HEK293 (cell line): ENCODE data around the gene CKLF.

Experiments used
- CTCF ChIA-PET: fragments of 350-600 bp; formaldehyde crosslinking; extraction: SDS; loops from one replicate; lab custom pipeline; 2021; ENCODE audit warnings: antibody characterized with exemption; lab: Yijun Ruan, JAX
- POLR2A ChIA-PET: fragments of 300-600 bp; formaldehyde crosslinking; extraction: SDS; loops from one replicate; lab custom pipeline; 2020; ENCODE audit warnings: antibody characterized with exemption, inconsistent platforms; lab: Yijun Ruan, JAX
- H3K27ac ChIP-seq: fragments of 200-500 bp; sonication (Bioruptor generic); 2 replicates; pipeline ENCODE4 v1.5.1; 2014; ENCODE audit warnings: low read depth, low read length, control low read depth, inconsistent platforms; ENCODE audit errors: extremely low read depth
- H3K36me3 ChIP-seq, 2 experiments: fragments of 200-500 bp in 1 of 2; sonication (Bioruptor generic) in 1 of 2; 1 replicate in 1 of 2; 2 replicates in 1 of 2; pipeline ENCODE4 v1.5.1; 2014 to 2017; ENCODE audit warnings: inconsistent platforms in 2 of 2, low read length in 2 of 2; ENCODE audit not compliant: control insufficient read depth in 2 of 2, insufficient read depth in 1 of 2
- H3K4me1 ChIP-seq: fragments of 200-500 bp; sonication (Bioruptor generic); 2 replicates; pipeline ENCODE4 v1.5.1; 2014; ENCODE audit warnings: mild to moderate bottlenecking, low read length, inconsistent platforms; ENCODE audit not compliant: control insufficient read depth, insufficient read depth
- H3K4me3 ChIP-seq: 2 replicates; pipeline ENCODE4 v1.5.1; 2011; ENCODE audit warnings: low read depth, mild to moderate bottlenecking, control low read depth, low read length, moderate library complexity
- H3K9me3 ChIP-seq: fragments of 200-500 bp; sonication (Bioruptor generic); 2 replicates; pipeline ENCODE4 v1.5.1; 2014; ENCODE audit warnings: low read depth, low read length, inconsistent platforms; ENCODE audit not compliant: control insufficient read depth, insufficient read depth
- PRDM4 ChIP-seq: fragments of 450-650 bp; formaldehyde crosslinking; IDR thresholded peaks from 2 replicates; pipeline ENCODE4 v1.5.1; 2017; ENCODE audit warnings: missing biosample characterization, missing genetic modification characterization
- SCRT2 ChIP-seq: fragments of 450-650 bp; formaldehyde crosslinking; IDR thresholded peaks from 2 replicates; pipeline ENCODE4 v1.5.1; 2016; ENCODE audit warnings: missing biosample characterization, missing genetic modification characterization
- TRIM28 ChIP-seq: IDR thresholded peaks from 2 replicates; pipeline ENCODE4 v1.6.1; 2011; ENCODE audit warnings: low read length, control low read depth, borderline replicate concordance
- ZBTB7A ChIP-seq: fragments of 450-650 bp; formaldehyde crosslinking; IDR thresholded peaks from 2 replicates; pipeline ENCODE4 v1.5.1; 2016; ENCODE audit warnings: low read depth, missing biosample characterization, missing genetic modification characterization
- ZBTB8A ChIP-seq: fragments of 450-650 bp; formaldehyde crosslinking; IDR thresholded peaks from 2 replicates; pipeline ENCODE4 v1.5.1; 2016; ENCODE audit warnings: missing biosample characterization, missing genetic modification characterization
- ZFP37 ChIP-seq: fragments of 450-650 bp; formaldehyde crosslinking; IDR thresholded peaks from 2 replicates; pipeline ENCODE4 v1.5.1; 2016; ENCODE audit warnings: missing biosample characterization, missing genetic modification characterization
- ZIC2 ChIP-seq: fragments of 450-650 bp; formaldehyde crosslinking; IDR thresholded peaks from 2 replicates; pipeline ENCODE4 v1.5.1; 2016; ENCODE audit warnings: missing biosample characterization, missing genetic modification characterization
- ZNF473 ChIP-seq: fragments of 450-650 bp; formaldehyde crosslinking; IDR thresholded peaks from 2 replicates; pipeline ENCODE4 v1.5.1; 2017; ENCODE audit warnings: missing biosample characterization, missing genetic modification characterization
- ZNF600 ChIP-seq: fragments of 450-650 bp; formaldehyde crosslinking; IDR thresholded peaks from 2 replicates; pipeline ENCODE4 v1.5.1; 2016; ENCODE audit warnings: missing biosample characterization, missing genetic modification characterization
- ZNF639 ChIP-seq: fragments of 450-650 bp; formaldehyde crosslinking; IDR thresholded peaks from 2 replicates; pipeline ENCODE4 v1.5.1; 2016; ENCODE audit warnings: missing biosample characterization, missing genetic modification characterization
- ZNF768 ChIP-seq: fragments of 450-650 bp; formaldehyde crosslinking; IDR thresholded peaks from 2 replicates; pipeline ENCODE4 v1.5.1; 2018; ENCODE audit warnings: missing biosample characterization, mild to moderate bottlenecking, missing genetic modification characterization
- ZNF776 ChIP-seq: fragments of 450-650 bp; formaldehyde crosslinking; IDR thresholded peaks from 2 replicates; pipeline ENCODE4 v1.5.0; 2017; ENCODE audit warnings: missing biosample characterization, missing genetic modification characterization, borderline replicate concordance
- ZXDB ChIP-seq: fragments of 450-650 bp; formaldehyde crosslinking; IDR thresholded peaks from 2 replicates; pipeline ENCODE4 v1.5.1; 2016; ENCODE audit warnings: missing biosample characterization, missing genetic modification characterization
- TF ChIP-seq, protein P1 (sequence below): fragments of 450-650 bp; formaldehyde crosslinking; optimal IDR thresholded peaks from 2 replicates; pipeline ENCODE3; 2016; ENCODE audit warnings: missing biosample characterization, mild to moderate bottlenecking, missing genetic modification characterization

CKLF gene

DNA sequence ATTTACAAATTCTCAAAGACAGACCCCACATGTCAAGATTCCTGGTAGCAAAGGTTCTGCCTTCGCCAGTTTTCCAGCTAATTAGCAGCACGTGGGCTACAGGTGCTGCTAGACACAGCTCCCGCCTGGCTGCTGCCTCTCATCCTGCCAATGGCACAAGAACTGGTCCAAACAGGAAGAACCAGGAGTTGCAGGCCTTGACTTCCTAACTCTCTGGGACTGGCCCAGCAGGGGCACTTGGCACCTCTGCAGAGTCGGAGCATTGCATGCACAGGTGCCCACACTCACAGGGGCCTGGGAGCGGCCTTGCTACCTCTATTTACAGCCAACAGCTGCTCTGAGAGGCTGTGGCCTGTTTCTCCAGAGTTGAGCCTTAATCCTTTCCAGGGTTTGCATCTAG lies 42.1 kb upstream of the CKLF start:
- no peak for TF ChIP-seq TRIM28
- no peak for TF ChIP-seq ZNF473 (tag by site-specific recombination)
- no peak for TF ChIP-seq PRDM4
- H3K4me1 ChIP-seq: no peaks in the 10 kb centered on the region
- ChIA-PET POLR2A (no interaction called here), CTCF (interaction anchor here (0.9 to 1.5 kb wide), 4 partner anchors 41 to 906 kb away, joined by 3 to 6 read pairs (median 3); partner anchors contain the start of genes CKLF and ZDHHC1)
- peaks cover 0 to 20% of the 10 kb centered on the region in 2 experiments; a peak in 1 of 3 replicates for H3K36me3 ChIP-seq
- H3K4me3 ChIP-seq: no peak overlapping the region
- H3K9me3 ChIP-seq: no peaks in the 10 kb centered on the region
- H3K27ac ChIP-seq: no peak overlapping the region

GRCh38 chr16:66510711-66511601 lies 41.4 kb upstream of the CKLF start:
- no peaks in the 10 kb centered on the region for H3K9me3 ChIP-seq
- ChIA-PET CTCF (interaction anchor here (0.9 to 2.4 kb wide), 4 partner anchors 41 to 906 kb away, joined by 3 to 7 read pairs (median 4); partner anchors contain the start of genes CKLF and ZDHHC1), POLR2A (interaction anchor here (1.2 to 1.7 kb wide), 3 partner anchors 9 to 41 kb away, joined by 3 to 10 read pairs (median 4); partner anchors contain the start of gene CKLF)
- no peak overlapping the region for H3K4me3 ChIP-seq
- H3K27ac ChIP-seq: no peak overlapping the region
- H3K4me1 ChIP-seq: no peaks in the 10 kb centered on the region
- TF ChIP-seq ZNF768 (tag by site-specific recombination) (0 out of 2 replicates have a peak, but pooled peaks have one; percentile 2), ZNF639 (tag by site-specific recombination) (no peak), ZBTB7A (tag by site-specific recombination) (no peak), ZNF600 (no peak), ZFP37 (no peak), ZXDB (tag by site-specific recombination) (no peak)
- TF ChIP-seq, protein P1, sequence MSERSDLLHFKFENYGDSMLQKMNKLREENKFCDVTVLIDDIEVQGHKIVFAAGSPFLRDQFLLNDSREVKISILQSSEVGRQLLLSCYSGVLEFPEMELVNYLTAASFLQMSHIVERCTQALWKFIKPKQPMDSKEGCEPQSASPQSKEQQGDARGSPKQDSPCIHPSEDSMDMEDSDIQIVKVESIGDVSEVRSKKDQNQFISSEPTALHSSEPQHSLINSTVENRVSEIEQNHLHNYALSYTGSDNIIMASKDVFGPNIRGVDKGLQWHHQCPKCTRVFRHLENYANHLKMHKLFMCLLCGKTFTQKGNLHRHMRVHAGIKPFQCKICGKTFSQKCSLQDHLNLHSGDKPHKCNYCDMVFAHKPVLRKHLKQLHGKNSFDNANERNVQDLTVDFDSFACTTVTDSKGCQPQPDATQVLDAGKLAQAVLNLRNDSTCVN (tag by site-specific recombination): no peak
- H3K36me3 ChIP-seq: peaks cover 0 to 26% of the 10 kb centered on the region in 2 experiments; a peak in 1 of 3 replicates

DNA sequence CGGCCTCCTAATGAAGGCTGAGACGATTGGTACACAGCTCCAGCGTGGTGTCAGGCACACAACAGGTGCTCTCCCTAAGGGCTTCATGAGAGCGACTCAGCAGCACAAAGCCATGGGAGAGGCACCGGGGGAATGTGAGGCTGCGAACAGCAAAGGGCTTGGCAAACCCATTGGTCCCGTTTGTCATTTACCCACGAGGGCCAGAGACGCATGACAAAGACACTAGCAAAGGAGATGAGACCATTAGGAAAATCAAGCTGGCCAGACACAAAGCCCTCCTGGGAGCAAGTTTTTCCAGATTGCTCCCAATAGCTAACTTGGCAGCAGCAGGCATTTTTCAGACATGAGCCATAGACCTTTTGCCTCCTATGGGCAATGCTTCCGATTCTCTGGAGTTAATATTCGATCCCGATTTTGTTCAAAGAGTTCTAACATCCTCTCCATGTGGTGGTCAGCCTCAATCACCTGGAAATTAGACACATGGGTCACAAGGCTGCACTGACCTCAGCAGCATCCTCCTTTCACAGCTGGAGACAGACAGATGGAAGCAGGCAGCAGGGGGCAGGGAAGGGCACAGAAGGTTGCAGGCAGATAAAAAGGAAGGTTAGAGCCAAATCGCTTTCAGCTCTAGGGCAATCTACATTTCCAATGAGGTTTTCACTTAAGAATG lies 40.6 kb upstream of the CKLF start:
- Histone ChIP-seq H3K36me3 (peaks cover 0 to 31% of the 10 kb centered on the region in 2 experiments; a peak in 1 of 3 replicates), H3K9me3 (no peaks in the 10 kb centered on the region), H3K27ac (no peak overlapping the region)
- TF ChIP-seq ZBTB8A (tag by site-specific recombination) (no peak), SCRT2 (tag by site-specific recombination) (peak; percentile 63), ZIC2 (tag by site-specific recombination) (0 out of 2 replicates have a peak, but pooled peaks have one; percentile 11), ZNF776 (tag by site-specific recombination) (no peak)
- TF ChIP-seq, all 188 proteins: peak for 2
- POLR2A ChIA-PET: interaction anchor here (1.2 to 1.7 kb wide), 3 partner anchors 9 to 40 kb away, joined by 3 to 10 read pairs (median 4); partner anchors contain the start of gene CKLF
- peaks cover 4% of the 10 kb centered on the region; the same call in 1 of the 2 replicates for H3K4me1 ChIP-seq
- CTCF ChIA-PET: interaction anchor here (0.5 to 2.4 kb wide), 5 partner anchors 39 to 190 kb away, joined by 3 to 7 read pairs (median 4); partner anchors contain the start of gene TK2
- no peak overlapping the region for H3K4me3 ChIP-seq
